Neural cell (in vitro differentiated cells): ENCODE data around the gene FBXO2. TPM values are rescaled to one million over a fixed set of nuclear protein-coding genes. Genes with fewer than 3 reads are reported as not detected.

Source experiments
- H2AFZ ChIP-seq: fragments of 200-600, 300-800 bp; sonication (generic), shearing (Covaris generic); 2 replicates; pipeline ENCODE4 v1.6.0; 2014; ENCODE audit warnings: low read depth, mild to moderate bottlenecking, antibody characterized with exemption, low read length, moderate library complexity
- H3F3A ChIP-seq: fragments of 200-600 bp; shearing (Covaris generic); 2 replicates; pipeline ENCODE4 v1.6.1; 2016; ENCODE audit warnings: mild to moderate bottlenecking, moderate library complexity, mixed read lengths, antibody characterized with exemption, low read length; ENCODE audit not compliant: insufficient read depth, poor library complexity, severe bottlenecking
- H3K27ac ChIP-seq: fragments of 200-600, 300-800 bp; sonication (generic), shearing (Covaris generic); 2 replicates; pipeline ENCODE4 v1.5.1; 2014; ENCODE audit warnings: mild to moderate bottlenecking, low read length, moderate library complexity
- H3K27me3 ChIP-seq: fragments of 300-800, 200-600 bp; sonication (generic), shearing (Covaris generic); 2 replicates; pipeline ENCODE4 v1.6.0; 2014; ENCODE audit warnings: mild to moderate bottlenecking, low read depth, low read length, moderate library complexity; ENCODE audit not compliant: insufficient read depth
- H3K36me3 ChIP-seq: fragments of 300-800, 200-600 bp; sonication (generic), shearing (Covaris generic); 2 replicates; pipeline ENCODE4 v1.5.1; 2014; ENCODE audit warnings: mild to moderate bottlenecking, antibody characterized with exemption, low read length, moderate library complexity; ENCODE audit not compliant: insufficient read depth
- H3K4me2 ChIP-seq: fragments of 300-800, 200-600 bp; sonication (generic), shearing (Covaris generic); 2 replicates; pipeline ENCODE4 v1.6.0; 2014; ENCODE audit warnings: mild to moderate bottlenecking, low read length
- H3K4me3 ChIP-seq: fragments of 300-800, 200-600 bp; sonication (generic), shearing (Covaris generic); 2 replicates; pipeline ENCODE4 v1.5.1; 2014; ENCODE audit warnings: mild to moderate bottlenecking, low read length, moderate library complexity
- H3K79me2 ChIP-seq: fragments of 200-600 bp; shearing (Covaris generic); replicated peaks from 2 replicates; pipeline ENCODE4 v1.6.0; 2014; ENCODE audit warnings: mild to moderate bottlenecking, low read length, moderate library complexity; ENCODE audit not compliant: insufficient read depth
- H3K9ac ChIP-seq: fragments of 300-800, 200-600 bp; sonication (generic), shearing (Covaris generic); 2 replicates; pipeline ENCODE4 v1.6.1; 2016; ENCODE audit warnings: mild to moderate bottlenecking, low read length, mixed read lengths
- H3K9me2 ChIP-seq: fragments of 200-600 bp; shearing (Covaris generic); 2 replicates; pipeline ENCODE4 v1.6.1; 2016; ENCODE audit warnings: mild to moderate bottlenecking, low read length, mixed read lengths; ENCODE audit not compliant: insufficient read depth
- H3K9me3 ChIP-seq: fragments of 200-600, 300-800 bp; sonication (generic), shearing (Covaris generic); 2 replicates; pipeline ENCODE4 v1.6.1; 2016; ENCODE audit warnings: mild to moderate bottlenecking, mixed run types, low read length, moderate library complexity, mixed read lengths
- H4K20me1 ChIP-seq: fragments of 200-600 bp; shearing (Covaris generic); 2 replicates; pipeline ENCODE4 v1.6.1; 2016; ENCODE audit warnings: mild to moderate bottlenecking, mixed run types; ENCODE audit not compliant: insufficient read depth
- CTCF ChIP-seq: fragments of 450-650 bp; IDR thresholded peaks from 2 replicates; pipeline ENCODE4 v1.5.1; 2014; ENCODE audit warnings: antibody characterized with exemption, mild to moderate bottlenecking, moderate library complexity; ENCODE audit not compliant: poor library complexity, severe bottlenecking
- EP300 ChIP-seq: fragments of 450-650 bp; conservative IDR thresholded peaks from 2 replicates; pipeline ENCODE4 v1.6.1; 2014; ENCODE audit warnings: antibody characterized with exemption, mild to moderate bottlenecking, moderate library complexity; ENCODE audit not compliant: poor library complexity, severe bottlenecking
- EZH2 ChIP-seq: fragments of 200-600, 300-800 bp; shearing (Covaris generic), sonication (generic); IDR thresholded peaks from 2 replicates; pipeline ENCODE4 v1.6.1; 2014; ENCODE audit warnings: antibody characterized with exemption, low read length, borderline replicate concordance, mild to moderate bottlenecking; ENCODE audit not compliant: insufficient read depth, poor library complexity, severe bottlenecking
- MXI1 ChIP-seq: fragments of 450-650 bp; conservative IDR thresholded peaks from 2 replicates; pipeline ENCODE4 v1.6.1; 2014; ENCODE audit warnings: antibody characterized with exemption, mild to moderate bottlenecking; ENCODE audit not compliant: poor library complexity, severe bottlenecking
- POLR2AphosphoS5 ChIP-seq: IDR thresholded peaks from 2 replicates; pipeline ENCODE4 v1.6.1; 2012
- RAD21 ChIP-seq: fragments of 450-650 bp; conservative IDR thresholded peaks from 2 replicates; pipeline ENCODE4 v1.6.1; 2014; ENCODE audit warnings: antibody characterized with exemption, mild to moderate bottlenecking, moderate library complexity
- REST ChIP-seq: IDR thresholded peaks from 2 replicates; pipeline ENCODE4 v1.6.1; 2012; ENCODE audit warnings: borderline replicate concordance
- SMC3 ChIP-seq: fragments of 450-650 bp; conservative IDR thresholded peaks from 2 replicates; pipeline ENCODE4 v1.6.1; 2014; ENCODE audit warnings: antibody characterized with exemption, mild to moderate bottlenecking, moderate library complexity; ENCODE audit not compliant: poor library complexity
- TAF1 ChIP-seq: IDR thresholded peaks from 2 replicates; pipeline ENCODE4 v1.6.1; 2012; ENCODE audit warnings: low read depth
- polyA plus RNA-seq: library from polyadenylated mRNA; depleted of rRNA; stranded (reverse); fragments of >200 nt; gene quantifications from 2 replicates; pipeline ENCODE4 v1.2.3, GENCODE V29; 2014

FBXO2 gene
- polyA plus RNA-seq, 1 donor from 2014 or later, result 16.6 TPM

GRCh38 chr1:11599891-11600576, 54.2 kb downstream of the FBXO2 start:
- no peaks in the 10 kb centered on the region for H3K9me2 ChIP-seq
- no peak overlapping the region for H3K4me2 ChIP-seq
- no peaks in the 10 kb centered on the region for H4K20me1 ChIP-seq
- H3K9me3 ChIP-seq, result no peaks in the 10 kb centered on the region
- no peaks in the 10 kb centered on the region for H3F3A ChIP-seq
- H3K27me3 ChIP-seq, result no peaks in the 10 kb centered on the region
- H3K36me3 ChIP-seq, result no peaks in the 10 kb centered on the region
- H3K9ac ChIP-seq, result no peak overlapping the region
- no peaks in the 10 kb centered on the region for H3K79me2 ChIP-seq
- no peak overlapping the region for H2AFZ ChIP-seq
- no peak overlapping the region for H3K27ac ChIP-seq
- no peak overlapping the region for H3K4me3 ChIP-seq
- TF ChIP-seq REST (no peak), TAF1 (no peak), EZH2 (no peak), CTCF (no peak), EP300 (no peak), MXI1 (no peak), RAD21 (no peak), POLR2AphosphoS5 (no peak), SMC3 (no peak)

- no peaks in the 10 kb centered on the region for H3K79me2 ChIP-seq
- TF ChIP-seq EP300, result no peak
- TF ChIP-seq MXI1, result no peak
- TF ChIP-seq TAF1, result no peak
- H3F3A ChIP-seq, result no peaks in the 10 kb centered on the region
- no peak overlapping the region for H3K27ac ChIP-seq
- H3K27me3 ChIP-seq, result no peaks in the 10 kb centered on the region
- no peak overlapping the region for H2AFZ ChIP-seq
- H3K4me3 ChIP-seq, result no peak overlapping the region
- no peak overlapping the region for H3K4me2 ChIP-seq
- no peaks in the 10 kb centered on the region for H4K20me1 ChIP-seq
- no peaks in the 10 kb centered on the region for H3K36me3 ChIP-seq
- H3K9me2 ChIP-seq, result no peaks in the 10 kb centered on the region
- H3K9ac ChIP-seq, result no peak overlapping the region
- no peaks in the 10 kb centered on the region for H3K9me3 ChIP-seq
Measured at GRCh38 chr1:11598461-11598860, 55.8 kb downstream of the FBXO2 start.

Other genes with a start within 250 kb of the FBXO2 start
- 14.9 and 21.8 TPM in 2 replicates for gene DISP3, start 175.3 kb downstream of the FBXO2 start, polyA plus RNA-seq
- 119 and 126 TPM in 2 replicates for gene FBXO44, start 448 bp upstream of the FBXO2 start, polyA plus RNA-seq
- 0.68 and 2.3 TPM in 2 replicates for gene FBXO6, start 9.8 kb upstream of the FBXO2 start, polyA plus RNA-seq
- gene MAD2L2, start 26.7 kb upstream of the FBXO2 start, polyA plus RNA-seq, result 182 and 203 TPM in 2 replicates
- 33.5 and 35.5 TPM in 2 replicates for gene DRAXIN, start 37.3 kb upstream of the FBXO2 start, polyA plus RNA-seq
- gene AGTRAP, start 81.7 kb upstream of the FBXO2 start, polyA plus RNA-seq, result 4.4 and 5.7 TPM in 2 replicates
- gene C1orf167, start 107.8 kb upstream of the FBXO2 start, polyA plus RNA-seq, result not detected in 2 replicates
- gene MTHFR, start 151.5 kb upstream of the FBXO2 start, polyA plus RNA-seq, result 21.2 and 25.8 TPM in 2 replicates
- 12.5 and 15.6 TPM in 2 replicates for gene CLCN6, start 151.8 kb upstream of the FBXO2 start, polyA plus RNA-seq
- not detected in 2 replicates for gene NPPA, start 193.4 kb upstream of the FBXO2 start, polyA plus RNA-seq
- not detected in 2 replicates for gene NPPB, start 204.5 kb upstream of the FBXO2 start, polyA plus RNA-seq